ENCODE results near the gene SAT2.

GRCh38 chr17:7626956-7627249, 718 bp downstream of the SAT2 start:
- TF ChIP-seq ZNF138 (tag by site-specific recombination; IDR thresholded peaks at IDR 0.05; ENCODE audit: borderline replicate concordance) (no peak), ATF2 (tag by site-specific recombination; IDR thresholded peaks at IDR 0.05; ENCODE audit: low read depth) (no peak), ZNF837 (tag by site-specific recombination; IDR thresholded peaks at IDR 0.05) (no peak), ZBTB49 (tag by site-specific recombination; IDR thresholded peaks at IDR 0.05; ENCODE audit: low read depth) (no peak)
